H1 (cell line): ENCODE data around the gene ABHD2. TPM values are rescaled to one million over a fixed set of nuclear protein-coding genes. Genes with fewer than 3 reads are reported as not detected.

Experiments
- CTCF ChIA-PET: fragments of 300-600 bp; sonication (Branson Sonifier 250); formaldehyde crosslinking; loops from one replicate; lab custom pipeline; 2021; ENCODE audit not compliant: partially characterized antibody; lab: Charles Lee
- POLR2A ChIA-PET: fragments of 300-600 bp; sonication (Branson Sonifier 250); formaldehyde crosslinking; loops from one replicate; lab custom pipeline; 2021; ENCODE audit warnings: inconsistent platforms; ENCODE audit not compliant: partially characterized antibody; lab: Charles Lee
- DNase-seq, 2 experiments: peaks; one replicate each; pipeline versions ENCODE4 v3.0.0 to v3.0.0-alpha.2; 2010 to 2022; ENCODE audit warnings: low spot score in 2 of 2, low read depth in 1 of 2, mixed read lengths in 1 of 2
- FAIRE-seq: peaks from 2 replicates; lab custom pipeline; 2011; peaks lifted over from hg19 to GRCh38; lab: Jason Lieb, UNC
- H2AFZ ChIP-seq: 2 replicates; pipeline ENCODE4 v1.8.1; 2012; ENCODE audit warnings: low read length, inconsistent platforms
- H2AK5ac ChIP-seq: 2 replicates; pipeline ENCODE4 v1.6.1; 2013; ENCODE audit warnings: low read depth, low read length
- H2BK120ac ChIP-seq: replicated peaks from 2 replicates; pipeline ENCODE3; 2013; ENCODE audit warnings: low read depth, low read length, inconsistent platforms
- H2BK12ac ChIP-seq: 2 replicates; pipeline ENCODE4 v1.6.1; 2013; ENCODE audit warnings: low read depth, low read length
- H2BK15ac ChIP-seq: 2 replicates; pipeline ENCODE4 v1.6.1; 2013; ENCODE audit warnings: low read length
- H2BK20ac ChIP-seq: 2 replicates; pipeline ENCODE4 v1.6.1; 2013; ENCODE audit warnings: low read length
- H2BK5ac ChIP-seq: 2 replicates; pipeline ENCODE4 v1.6.1; 2013; ENCODE audit warnings: low read depth, low read length
- H3K14ac ChIP-seq: 2 replicates; pipeline ENCODE4 v1.6.1; 2013; ENCODE audit warnings: inconsistent platforms; ENCODE audit not compliant: insufficient read length
- H3K18ac ChIP-seq: 2 replicates; pipeline ENCODE4 v1.6.1; 2013; ENCODE audit warnings: low read length; ENCODE audit errors: extremely low read depth
- H3K23ac ChIP-seq: 2 replicates; pipeline ENCODE4 v1.6.1; 2013; ENCODE audit warnings: inconsistent platforms; ENCODE audit not compliant: insufficient read length
- H3K23me2 ChIP-seq: 2 replicates; pipeline ENCODE4 v1.6.1; 2013; ENCODE audit warnings: low read depth, low read length
- H3K27ac ChIP-seq: 2 replicates; pipeline ENCODE4 v1.6.1; 2011; ENCODE audit warnings: low read depth, low read length, inconsistent platforms
- H3K27me3 ChIP-seq, 4 experiments: replicated peaks in 1 of 4; 1 replicate in 1 of 4; 2 replicates in 3 of 4; pipeline versions ENCODE4 v1.6.1 to v1.8.1; 2011 to 2013; ENCODE audit warnings: low read length in 3 of 4, mild to moderate bottlenecking in 3 of 4, inconsistent platforms in 2 of 4, mixed read lengths in 2 of 4, moderate library complexity in 1 of 4; ENCODE audit not compliant: control insufficient read depth in 3 of 4, insufficient read depth in 3 of 4; ENCODE audit errors: extremely low read depth in 1 of 4
- H3K36me3 ChIP-seq, 4 experiments: 2 replicates each; pipeline versions ENCODE4 v1.6.1 to v1.8.1; 2011 to 2013; ENCODE audit warnings: mild to moderate bottlenecking in 4 of 4, low read length in 3 of 4, moderate library complexity in 2 of 4, control low read depth in 1 of 4, inconsistent platforms in 1 of 4; ENCODE audit not compliant: insufficient read depth in 4 of 4, control insufficient read depth in 2 of 4
- H3K4ac ChIP-seq: replicated peaks from 2 replicates; pipeline ENCODE3; 2013; ENCODE audit warnings: low read length, low read depth, mixed read lengths, inconsistent platforms; ENCODE audit not compliant: insufficient read length
- H3K4me1 ChIP-seq, 4 experiments: replicated peaks in 1 of 4; 1 replicate in 1 of 4; 2 replicates in 3 of 4; pipeline versions ENCODE4 v1.6.1 to v1.8.1; 2011 to 2013; ENCODE audit warnings: low read length in 3 of 4, inconsistent platforms in 2 of 4, mixed read lengths in 1 of 4; ENCODE audit not compliant: insufficient read depth in 4 of 4, control insufficient read depth in 3 of 4
- H3K4me2 ChIP-seq, 2 experiments: 2 replicates each; pipeline versions ENCODE4 v1.6.1 to v1.8.1; 2011 to 2013; ENCODE audit warnings: low read depth in 2 of 2, low read length in 2 of 2, control low read depth in 1 of 2, inconsistent platforms in 1 of 2, mild to moderate bottlenecking in 1 of 2; ENCODE audit not compliant: insufficient read depth in 1 of 2
- H3K4me3 ChIP-seq, 4 experiments: fragments of 200-600, 300-600 bp in 1 of 4; sonication (generic), shearing (Covaris generic), sonication (Bioruptor Twin) in 1 of 4; 2 replicates each; pipeline versions ENCODE4 v1.5.1 to v1.8.1; 2011 to 2016; ENCODE audit warnings: low read length in 4 of 4, low read depth in 3 of 4, control low read depth in 2 of 4, inconsistent platforms in 2 of 4, mild to moderate bottlenecking in 2 of 4, mixed read lengths in 1 of 4, moderate library complexity in 1 of 4; ENCODE audit not compliant: insufficient read depth in 2 of 4; ENCODE audit errors: extremely low read depth in 1 of 4
- H3K56ac ChIP-seq: replicated peaks from 2 replicates; pipeline ENCODE3; 2013; ENCODE audit warnings: low read depth, mild to moderate bottlenecking, mixed read lengths, low read length, inconsistent platforms; ENCODE audit not compliant: insufficient read length
- H3K79me1 ChIP-seq: 2 replicates; pipeline ENCODE4 v1.6.1; 2013; ENCODE audit warnings: low read depth, low read length, control low read depth
- H3K79me2 ChIP-seq, 2 experiments: 2 replicates each; pipeline versions ENCODE4 v1.6.1 to v1.8.1; 2012 to 2013; ENCODE audit warnings: low read length in 2 of 2, mild to moderate bottlenecking in 2 of 2, inconsistent platforms in 1 of 2; ENCODE audit not compliant: insufficient read depth in 2 of 2, control insufficient read depth in 1 of 2
- H3K9ac ChIP-seq, 4 experiments: replicated peaks in 1 of 4; 1 replicate in 1 of 4; 2 replicates in 3 of 4; pipeline versions ENCODE4 v1.6.1 to v1.8.1; 2011 to 2013; ENCODE audit warnings: low read depth in 3 of 4, low read length in 3 of 4, control low read depth in 2 of 4, mild to moderate bottlenecking in 2 of 4, moderate library complexity in 2 of 4, inconsistent platforms in 1 of 4; ENCODE audit errors: extremely low read depth in 1 of 4
- H3K9me3 ChIP-seq, 2 experiments: 2 replicates each; pipeline versions ENCODE4 v1.6.1 to v1.8.1; 2012 to 2013; ENCODE audit warnings: mild to moderate bottlenecking in 2 of 2, moderate library complexity in 2 of 2, control low read depth in 1 of 2, inconsistent platforms in 1 of 2, low read depth in 1 of 2, low read length in 1 of 2, mixed read lengths in 1 of 2; ENCODE audit not compliant: insufficient read depth in 2 of 2
- H4K20me1 ChIP-seq, 2 experiments: replicated peaks in 1 of 2; 2 replicates each; pipeline versions ENCODE3 to v1.8.1; 2011 to 2013; ENCODE audit warnings: inconsistent platforms in 2 of 2, low read length in 2 of 2, mild to moderate bottlenecking in 1 of 2; ENCODE audit not compliant: insufficient read depth in 2 of 2, control insufficient read depth in 1 of 2
- H4K5ac ChIP-seq: 2 replicates; pipeline ENCODE4 v1.6.1; 2013; ENCODE audit warnings: low read length, low read depth, mixed read lengths, inconsistent platforms; ENCODE audit not compliant: insufficient read length
- H4K8ac ChIP-seq: 2 replicates; pipeline ENCODE4 v1.8.0; 2013; ENCODE audit warnings: mild to moderate bottlenecking, moderate library complexity, low read length, inconsistent platforms; ENCODE audit not compliant: insufficient read depth; ENCODE audit errors: extremely low read depth
- H4K91ac ChIP-seq: replicated peaks from 2 replicates; pipeline ENCODE3; 2013; ENCODE audit warnings: low read length, mixed read lengths, inconsistent platforms; ENCODE audit not compliant: insufficient read length
- KDM4A ChIP-seq: IDR thresholded peaks from one replicate; pipeline ENCODE4 v1.7.1; 2012; ENCODE audit warnings: low read depth, mild to moderate bottlenecking, moderate library complexity, low read length, inconsistent platforms; ENCODE audit not compliant: severe bottlenecking
- NANOG ChIP-seq: IDR thresholded peaks from 2 replicates; pipeline ENCODE4 v1.6.1; 2011; ENCODE audit warnings: low read length, low read depth, mild to moderate bottlenecking, inconsistent platforms; ENCODE audit not compliant: insufficient read depth, poor library complexity, severe bottlenecking
- SAP30 ChIP-seq: fragments of 300-600 bp; sonication (generic); IDR thresholded peaks from 2 replicates; pipeline ENCODE4 v1.7.1; 2012; ENCODE audit warnings: low read length, moderate library complexity, mild to moderate bottlenecking, inconsistent platforms; ENCODE audit not compliant: insufficient read depth, insufficient replicate concordance
- TEAD4 ChIP-seq: IDR thresholded peaks from 2 replicates; pipeline ENCODE4 v1.6.1; 2012; ENCODE audit warnings: low read depth, low read length, inconsistent platforms, mixed read lengths
- USF2 ChIP-seq: IDR thresholded peaks from 2 replicates; pipeline ENCODE4 v1.6.1; 2011; ENCODE audit warnings: low read length, improper control_type of control experiment
- WGBS, 2 experiments: shearing (Covaris generic) in 1 of 2; methylation state at CpG; one replicate each; pipeline versions ENCODE4 v1.1.6 to v1.1.7; 2013 to 2015; ENCODE audit warnings: low lambda C conversion rate in 2 of 2, mixed read lengths in 2 of 2, inconsistent platforms in 1 of 2, low coverage in 1 of 2, missing lambda C conversion rate in 1 of 2; ENCODE audit not compliant: insufficient replicate concordance in 2 of 2, insufficient coverage in 1 of 2, insufficient read length in 1 of 2; ENCODE audit errors: extremely low coverage in 1 of 2, missing lambda C conversion rate in 1 of 2; 5-methylcytosine and 5-hydroxymethylcytosine counted together
- polyA plus RNA-seq, 7 experiments: library from polyadenylated mRNA; depleted of rRNA in 3 of 7; stranded (reverse) in 5 of 7; unstranded in 2 of 7; fragments of >200 nt in 5 of 7; fragments of 200-250 nt in 2 of 7; gene quantifications; 1 replicate in 5 of 7; 2 replicates in 1 of 7; 4 replicates in 1 of 7; pipeline versions ENCODE4 v1.2.1 to v1.2.3, GENCODE V29; 2011 to 2013; ENCODE audit warnings: missing spikeins in 2 of 7, mixed read lengths in 2 of 7
- total RNA-seq: library from RNA; stranded (reverse); fragmentation: NEBNext Ultra II Directional; extraction: Animal tissue kit (Norgen Biotek cat#: 25700); gene quantifications from 2 replicates; pipeline ENCODE4 v1.2.1, GENCODE V29; 2021

ABHD2 gene
- total and polyA plus RNA-seq, 2 of the 8 experiments (the other 6 are each of a cell fraction or from before 2014, with no cell fraction given) = 9.1 to 23.7 TPM

GRCh38 chr15:89144491-89144890 lies 56.2 kb downstream of the ABHD2 start:
- DNase-seq (no peak), FAIRE-seq (no peak)
- H3K27me3 ChIP-seq = no peaks in the 10 kb centered on the region
- H4K91ac ChIP-seq = no peak overlapping the region
- H2BK20ac ChIP-seq = no peak overlapping the region
- H4K5ac ChIP-seq = no peak overlapping the region
- H3K4me1 ChIP-seq = no peaks in the 10 kb centered on the region; a peak in 1 of 7 replicates
- H3K4ac ChIP-seq = no peak overlapping the region
- H3K36me3 ChIP-seq = no peaks in the 10 kb centered on the region
- TF ChIP-seq KDM4A (no peak), TEAD4 (no peak), NANOG (no peak), USF2 (no peak), SAP30 (no peak)
- H2AK5ac ChIP-seq = no peak overlapping the region
- no peak overlapping the region for H3K23ac ChIP-seq
- H2BK12ac ChIP-seq = no peak overlapping the region
- H2AFZ ChIP-seq = no peak overlapping the region
- no peaks in the 10 kb centered on the region for H3K9me3 ChIP-seq
- no peak overlapping the region for H2BK15ac ChIP-seq
- no peak overlapping the region for H2BK5ac ChIP-seq
- no peak overlapping the region for H3K18ac ChIP-seq
- H3K14ac ChIP-seq = no peak overlapping the region
- H3K79me1 ChIP-seq = no peaks in the 10 kb centered on the region
- no peaks in the 10 kb centered on the region for H3K23me2 ChIP-seq
- H3K4me3 ChIP-seq = no peak overlapping the region
- H4K20me1 ChIP-seq = no peaks in the 10 kb centered on the region
- WGBS, 2 experiments = 83% methylated on average over 3 of the region's 3 CpGs; no CpG with 5 or more reads in 1 of the 2 experiments
- no peak overlapping the region for H3K9ac ChIP-seq
- no peak overlapping the region for H2BK120ac ChIP-seq
- H3K56ac ChIP-seq = no peak overlapping the region
- no peak overlapping the region for H3K27ac ChIP-seq
- CTCF ChIA-PET = interaction anchor here (2.5 kb wide), 1 partner anchor 28 kb away, joined by 15 read pairs; no protein-coding TSS in a partner anchor
- POLR2A ChIA-PET = no interaction called here
- no peaks in the 10 kb centered on the region for H3K79me2 ChIP-seq
- H3K4me2 ChIP-seq = no peak overlapping the region
- H4K8ac ChIP-seq = no peak overlapping the region
